Psoas muscle (tissue), 8 donors: ENCODE measurements around the gene TENT4A. TPM values are rescaled to one million over a fixed set of nuclear protein-coding genes. Genes with fewer than 3 reads are reported as not detected.

Experiments used
- ATAC-seq, 4 donors: fragments of 200-7000 bp; cut with Tn5 transposase; one replicate each; pipeline ENCODE4 v1.9.1; 2020; ENCODE audit warnings: moderate library complexity in 3 of 4, mild to moderate bottlenecking in 2 of 4
- DNase-seq, 2 donors: peaks; one replicate each; pipeline ENCODE4 v3.0.0-alpha.2; 2020
- H3K27ac ChIP-seq: fragments of 200-600 bp; one replicate; pipeline ENCODE4 v1.8.0; 2022
- H3K27me3 ChIP-seq, 3 donors: fragments of 200-600 bp in 1 of 3; one replicate each; pipeline versions ENCODE4 v1.6.1 to v1.8.0; 2013 to 2022; ENCODE audit warnings: low read length in 2 of 3, mild to moderate bottlenecking in 2 of 3, moderate library complexity in 1 of 3; ENCODE audit not compliant: insufficient read depth in 3 of 3
- H3K36me3 ChIP-seq, 2 donors: fragments of 200-600 bp in 1 of 2; one replicate each; pipeline versions ENCODE4 v1.6.1 to v1.8.0; 2013 to 2022; ENCODE audit warnings: low read depth in 1 of 2, mild to moderate bottlenecking in 1 of 2, moderate library complexity in 1 of 2; ENCODE audit not compliant: insufficient read depth in 1 of 2
- H3K4me1 ChIP-seq: fragments of 200-600 bp; one replicate; pipeline ENCODE4 v1.8.0; 2022
- H3K4me3 ChIP-seq: fragments of 200-600 bp; one replicate; pipeline ENCODE4 v1.8.0; 2022; ENCODE audit warnings: mild to moderate bottlenecking
- H3K9me3 ChIP-seq: fragments of 200-600 bp; one replicate; pipeline ENCODE4 v1.8.0; 2022
- WGBS, 3 donors: extraction: QIAGEN DNeasy Blood & Tissue Kit; methylation state at CpG; one replicate each; pipeline versions ENCODE4 v1.1.6 to v1.1.7; 2013; 5-methylcytosine and 5-hydroxymethylcytosine counted together
- intact Hi-C, 2 donors: fragments of 100-400 bp; cut with DNase I; formaldehyde crosslinking; loops; one replicate each; pipeline versions ENCODE4 v1.11.0 to v1.14.2; 2022
- polyA plus RNA-seq, 3 donors: library from polyadenylated mRNA; stranded (reverse); fragments of 200-250 nt; gene quantifications; one replicate each; pipeline ENCODE4 v1.2.3, GENCODE V29; 2013
- total RNA-seq, 4 donors: library from RNA; stranded (reverse); fragmentation: NEBNext Ultra II Directional in 2 of 4; extraction: Animal tissue kit (Norgen Biotek cat#: 25700) in 2 of 4; gene quantifications; one replicate each; pipeline versions ENCODE4 v1.2.1 to v1.2.4, GENCODE V29; 2021 to 2023
- TF ChIP-seq, protein P1 (sequence below): fragments of 200-600 bp; IDR thresholded peaks from one replicate; pipeline ENCODE4 v1.8.0; 2022; ENCODE audit warnings: antibody characterized with exemption
- donor health status: healthy with polysubstance abuse.
- donor health status: DM: no; HTN: no; CAD: no; lungs with moderate emphysema.
- donor health status: Bipolar disorder and iron deficiency.
- donor health status: healthy.
- donor health status: DM: yes; HTN: yes; CAD: no.
- donor health status: DM: no; HTN: no; CAD: no.
- donor health status: DM: no; HTN: no; CAD: no.
- donor health status: DM: yes; HTN: yes; CAD: no.

Gene TENT4A
- total and polyA plus RNA-seq, 7 donors, result 5.0 to 19.2 (median 12.7) TPM

DNA sequence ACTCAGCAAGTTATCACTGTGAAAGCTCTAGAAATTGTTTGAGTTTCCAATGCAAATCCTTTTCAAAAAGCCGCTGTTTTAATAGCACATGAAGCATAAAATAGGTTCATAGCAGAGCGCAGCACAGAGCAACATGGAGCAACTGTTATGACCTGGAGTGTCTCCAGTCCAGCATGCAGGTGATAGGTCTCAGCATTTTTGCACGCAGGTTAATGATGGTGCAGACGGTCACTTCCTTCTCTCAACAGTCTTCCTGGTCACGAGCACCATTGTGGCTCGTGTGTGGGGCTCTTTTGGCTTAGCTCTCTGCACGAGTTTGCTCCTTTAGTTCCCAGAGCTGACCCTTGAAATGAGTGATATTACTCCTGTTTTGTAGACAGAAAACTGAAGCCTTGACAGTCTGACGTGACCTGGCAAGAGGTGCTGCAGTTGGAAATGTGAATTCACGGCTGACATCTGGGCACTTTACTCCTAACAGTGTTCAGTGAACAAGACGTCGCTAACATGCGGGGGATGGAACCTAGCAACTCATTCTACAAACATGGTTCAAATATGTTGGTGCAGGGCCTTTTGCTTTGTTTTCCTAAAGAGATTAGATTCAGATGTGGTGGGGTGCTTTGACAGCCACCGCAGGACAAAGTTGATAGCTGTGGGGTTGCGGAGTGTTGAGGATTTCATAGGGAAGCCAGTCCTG, 10.0 kb downstream of the TENT4A start:
- DNase-seq (no peak), ATAC-seq (no peak)
- H3K9me3 ChIP-seq, result no peaks in the 10 kb centered on the region
- TF ChIP-seq, protein P1, sequence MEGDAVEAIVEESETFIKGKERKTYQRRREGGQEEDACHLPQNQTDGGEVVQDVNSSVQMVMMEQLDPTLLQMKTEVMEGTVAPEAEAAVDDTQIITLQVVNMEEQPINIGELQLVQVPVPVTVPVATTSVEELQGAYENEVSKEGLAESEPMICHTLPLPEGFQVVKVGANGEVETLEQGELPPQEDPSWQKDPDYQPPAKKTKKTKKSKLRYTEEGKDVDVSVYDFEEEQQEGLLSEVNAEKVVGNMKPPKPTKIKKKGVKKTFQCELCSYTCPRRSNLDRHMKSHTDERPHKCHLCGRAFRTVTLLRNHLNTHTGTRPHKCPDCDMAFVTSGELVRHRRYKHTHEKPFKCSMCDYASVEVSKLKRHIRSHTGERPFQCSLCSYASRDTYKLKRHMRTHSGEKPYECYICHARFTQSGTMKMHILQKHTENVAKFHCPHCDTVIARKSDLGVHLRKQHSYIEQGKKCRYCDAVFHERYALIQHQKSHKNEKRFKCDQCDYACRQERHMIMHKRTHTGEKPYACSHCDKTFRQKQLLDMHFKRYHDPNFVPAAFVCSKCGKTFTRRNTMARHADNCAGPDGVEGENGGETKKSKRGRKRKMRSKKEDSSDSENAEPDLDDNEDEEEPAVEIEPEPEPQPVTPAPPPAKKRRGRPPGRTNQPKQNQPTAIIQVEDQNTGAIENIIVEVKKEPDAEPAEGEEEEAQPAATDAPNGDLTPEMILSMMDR, result no peak
- H3K36me3 ChIP-seq, result no peaks in the 10 kb centered on the region
- intact Hi-C loops, result no loop called here
- H3K4me3 ChIP-seq, result no peak overlapping the region
- H3K27me3 ChIP-seq, result no peaks in the 10 kb centered on the region
- WGBS, 3 donors, result 44 to 62% (median 53%) methylated on average over 14 of the region's 14 CpGs
- H3K4me1 ChIP-seq, result peaks cover 90% of the 10 kb centered on the region
- no peak overlapping the region for H3K27ac ChIP-seq

GRCh38 chr5:6723816-6724300, 10.6 kb downstream of the TENT4A start:
- peaks cover 90% of the 10 kb centered on the region for H3K4me1 ChIP-seq
- WGBS, 3 donors, result 83 to 94% (median 85%) methylated on average over 12 of the region's 12 CpGs
- H3K9me3 ChIP-seq, result no peaks in the 10 kb centered on the region
- no peaks in the 10 kb centered on the region for H3K36me3 ChIP-seq
- DNase-seq (no peak), ATAC-seq (peak in 1 of 4 donors; percentile 55)
- TF ChIP-seq, protein P1, result no peak
- intact Hi-C loops, result no loop called here
- no peaks in the 10 kb centered on the region for H3K27me3 ChIP-seq
- no peak overlapping the region for H3K27ac ChIP-seq
- H3K4me3 ChIP-seq, result no peak overlapping the region

DNA sequence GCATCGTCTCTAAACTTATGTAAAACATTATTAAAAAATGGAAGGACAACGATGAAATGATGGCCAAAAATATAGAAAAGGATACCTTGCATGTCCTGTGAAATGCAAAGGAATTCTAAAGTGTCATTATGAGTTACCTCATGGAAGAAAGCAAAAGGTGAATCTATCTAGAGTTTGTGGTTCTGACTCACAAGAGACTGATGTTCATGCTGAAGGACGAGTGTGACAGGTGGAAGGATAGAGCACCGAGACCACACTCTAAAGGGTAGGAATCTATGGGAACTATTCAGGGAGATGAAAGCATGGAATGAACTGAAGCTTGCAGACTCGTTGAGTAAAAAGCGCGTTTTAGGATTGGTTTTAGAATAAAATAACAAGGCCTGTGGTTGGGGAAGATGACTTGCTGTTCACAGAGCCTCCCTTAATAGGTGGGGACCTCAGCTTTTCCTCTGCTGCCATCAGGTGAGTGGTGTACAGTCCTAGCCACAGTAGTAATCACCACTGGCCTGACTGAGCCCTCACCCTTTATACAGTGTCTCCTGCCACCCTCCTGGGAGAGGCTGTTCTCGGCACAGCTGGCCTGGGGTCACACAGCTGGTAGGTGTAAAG, 11.2 kb downstream of the TENT4A start:
- intact Hi-C loops, result no loop called here
- Histone ChIP-seq H3K36me3 (no peaks in the 10 kb centered on the region), H3K4me1 (peaks cover 90% of the 10 kb centered on the region), H3K9me3 (no peaks in the 10 kb centered on the region), H3K4me3 (no peak overlapping the region), H3K27ac (no peak overlapping the region), H3K27me3 (no peaks in the 10 kb centered on the region)
- ATAC-seq (peak in 3 of 4 donors; percentile 37 to 84 (median 48)), DNase-seq (no peak)
- TF ChIP-seq, protein P1, result no peak
- WGBS, 3 donors, result 69 to 75% (median 71%) methylated on average over 8 of the region's 8 CpGs

DNA sequence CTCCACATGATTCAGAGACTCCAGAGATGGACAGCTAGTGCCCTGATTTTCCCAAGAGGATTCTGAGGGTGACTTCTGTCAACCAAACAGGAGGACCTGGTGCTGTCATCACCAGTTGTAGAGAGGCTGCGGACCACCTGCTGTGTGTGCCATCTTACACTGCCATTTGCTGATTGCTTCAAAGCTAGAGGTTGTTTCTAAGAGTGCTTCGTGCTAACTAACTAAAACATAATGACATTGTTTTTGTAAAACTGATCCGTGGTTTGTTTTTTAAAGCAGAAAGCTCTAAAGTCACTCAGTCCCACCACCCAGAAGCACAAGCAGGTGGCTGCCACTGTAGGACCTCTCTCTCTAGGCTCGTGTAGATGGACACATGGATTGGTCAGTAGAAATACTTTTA, 12.2 kb downstream of the TENT4A start:
- no peak overlapping the region for H3K4me3 ChIP-seq
- no peak overlapping the region for H3K27ac ChIP-seq
- WGBS, 3 donors, result 65 to 70% (median 65%) methylated on average over 4 of the region's 4 CpGs
- H3K4me1 ChIP-seq, result peaks cover 91% of the 10 kb centered on the region
- no peaks in the 10 kb centered on the region for H3K36me3 ChIP-seq
- TF ChIP-seq, protein P1, result no peak
- H3K27me3 ChIP-seq, result no peaks in the 10 kb centered on the region
- ATAC-seq, result peak in 1 of 4 donors; percentile 12
- H3K9me3 ChIP-seq, result no peaks in the 10 kb centered on the region
- no peak for DNase-seq
- intact Hi-C loops, result no loop called here
